Jurkat, Clone E6-1 (cell line): ENCODE measurements around the gene MED14.

ENCODE experiments used
- DNase-seq: peaks from one replicate; pipeline ENCODE4 v3.0.0-alpha.2; 2011; ENCODE audit warnings: low read depth, low spot score
- H3K4me3 ChIP-seq: 2 replicates; pipeline ENCODE4 v1.5.1; 2011; ENCODE audit warnings: mild to moderate bottlenecking, low read length, control low read depth, moderate library complexity

MED14 gene

DNA sequence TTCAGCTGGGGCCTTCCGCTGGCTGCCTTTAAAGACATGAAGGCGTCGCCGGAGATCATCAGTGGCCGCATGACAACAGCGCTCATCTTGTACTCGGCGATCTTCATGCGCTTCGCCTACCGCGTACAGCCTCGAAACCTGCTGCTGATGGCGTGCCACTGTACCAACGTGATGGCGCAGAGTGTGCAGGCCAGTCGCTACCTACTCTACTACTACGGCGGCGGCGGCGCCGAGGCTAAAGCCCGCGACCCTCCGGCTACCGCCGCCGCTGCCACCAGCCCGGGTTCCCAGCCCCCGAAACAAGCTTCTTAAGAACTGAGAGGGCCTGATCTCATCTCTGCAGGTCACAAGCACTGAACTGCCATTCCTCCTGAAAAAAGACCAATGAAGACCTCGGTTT lies 111.7 kb downstream of the MED14 start:
- no peak overlapping the region for H3K4me3 ChIP-seq
- no peak for DNase-seq

- no peak for DNase-seq
- H3K4me3 ChIP-seq: no peak within 1 kb of the TSS
Observed at GRCh38 chrX:40623139-40623536, 112.2 kb downstream of the MED14 start, which contains the start of gene MPC1L. Gene MPC1L (plus strand): TSS chrX:40623428. CDS start chrX:40623566, 138 bp downstream.

DNA sequence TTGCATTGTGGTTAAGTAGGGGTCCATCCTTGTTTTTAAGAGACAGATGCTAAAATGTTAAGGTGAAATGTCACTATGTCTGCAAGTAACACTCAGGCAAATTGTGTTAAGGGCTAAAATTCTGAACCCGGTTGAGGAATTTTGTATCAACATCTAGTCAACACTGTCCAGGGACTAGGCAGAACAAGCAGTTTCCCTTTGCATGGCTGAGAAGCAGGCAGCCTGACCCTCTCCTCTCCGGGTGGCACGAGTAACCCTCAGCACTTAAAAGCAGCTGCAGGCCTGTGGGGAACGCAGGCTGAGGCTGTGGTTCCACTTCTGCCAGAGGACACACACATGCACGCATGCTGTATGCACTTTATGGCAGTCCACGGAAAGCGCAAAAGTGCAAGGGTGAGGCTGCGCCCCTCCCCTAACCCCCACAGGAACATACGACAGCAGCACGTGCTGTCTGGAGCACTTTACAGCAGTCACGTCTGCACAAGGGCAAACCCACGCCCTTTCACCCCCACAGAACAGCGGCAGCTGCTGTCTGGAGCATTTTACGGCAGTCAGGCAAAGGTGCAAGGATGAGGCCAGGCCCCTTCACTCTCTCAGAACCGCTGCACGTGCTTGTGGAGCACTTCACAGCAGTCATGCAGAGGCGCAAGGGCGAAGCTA lies 112.7 kb downstream of the MED14 start:
- no peak for DNase-seq
- no peak overlapping the region for H3K4me3 ChIP-seq

DNA sequence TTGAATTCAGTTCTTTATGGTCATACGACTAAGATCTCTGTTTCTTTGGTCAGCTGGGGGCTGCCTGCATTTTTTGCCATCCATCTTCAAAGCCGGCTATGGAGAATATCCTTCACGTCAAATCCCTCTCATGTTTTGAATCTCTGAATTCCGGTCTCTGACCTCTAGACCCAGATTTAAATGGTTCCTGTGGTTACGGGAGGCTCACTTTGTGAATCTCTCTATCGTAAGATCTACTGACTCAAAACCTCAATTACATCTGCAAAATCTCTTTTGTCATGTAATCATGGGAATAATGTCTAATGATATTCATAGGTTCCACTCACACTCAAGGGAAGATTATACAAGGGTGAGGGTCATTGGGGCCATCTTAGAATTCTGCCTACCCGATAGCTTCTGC lies 117.8 kb downstream of the MED14 start:
- H3K4me3 ChIP-seq: no peak overlapping the region
- DNase-seq: no peak

DNA sequence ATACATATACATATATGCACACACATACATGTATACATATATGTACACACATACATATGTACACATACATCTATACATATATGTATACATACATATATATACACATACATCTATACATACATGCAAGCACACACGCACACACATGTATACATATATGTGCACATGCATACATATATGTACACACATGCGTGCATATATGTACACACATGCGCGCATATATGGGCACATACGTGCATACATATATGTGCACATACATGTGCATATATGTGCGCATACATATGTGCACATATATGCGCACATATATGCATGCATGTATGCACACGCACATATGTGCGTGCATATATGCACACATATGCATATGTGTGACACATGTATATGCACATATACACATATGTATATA lies 119.4 kb downstream of the MED14 start:
- DNase-seq: no peak
- no peak overlapping the region for H3K4me3 ChIP-seq

GRCh38 chrX:40612511-40612910 lies 122.8 kb downstream of the MED14 start:
- no peak overlapping the region for H3K4me3 ChIP-seq
- DNase-seq: no peak

DNA sequence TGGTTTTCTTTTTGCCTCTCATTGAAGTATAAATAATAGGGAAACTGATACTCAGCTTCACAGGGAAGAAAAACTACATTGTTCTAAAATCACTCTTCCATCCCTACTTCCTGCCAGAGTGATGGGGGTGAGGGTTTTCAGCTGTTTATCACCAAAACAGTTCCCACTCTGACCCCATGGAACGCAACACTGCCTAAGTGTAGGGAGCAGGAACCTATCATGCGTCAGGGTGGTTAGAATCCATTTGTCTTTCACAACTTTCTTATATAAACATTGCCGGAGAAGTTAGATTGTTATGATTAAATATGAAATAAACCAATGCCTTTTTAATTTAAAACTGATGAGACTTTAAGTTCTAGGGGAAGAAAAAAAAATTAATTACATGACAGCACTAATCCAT lies 128.0 kb downstream of the MED14 start:
- no peak for DNase-seq
- H3K4me3 ChIP-seq: no peak overlapping the region

GRCh38 chrX:40603446-40603845 lies 131.9 kb downstream of the MED14 start:
- DNase-seq: no peak
- no peak overlapping the region for H3K4me3 ChIP-seq
